ENCODE measurements around the gene TPST1.
"Not testable (repeated sequence)": the region's sequence is repeated elsewhere in the genome, so short reads cannot be mapped to it uniquely, and the experiment has no call there.

Gene TPST1

DNA sequence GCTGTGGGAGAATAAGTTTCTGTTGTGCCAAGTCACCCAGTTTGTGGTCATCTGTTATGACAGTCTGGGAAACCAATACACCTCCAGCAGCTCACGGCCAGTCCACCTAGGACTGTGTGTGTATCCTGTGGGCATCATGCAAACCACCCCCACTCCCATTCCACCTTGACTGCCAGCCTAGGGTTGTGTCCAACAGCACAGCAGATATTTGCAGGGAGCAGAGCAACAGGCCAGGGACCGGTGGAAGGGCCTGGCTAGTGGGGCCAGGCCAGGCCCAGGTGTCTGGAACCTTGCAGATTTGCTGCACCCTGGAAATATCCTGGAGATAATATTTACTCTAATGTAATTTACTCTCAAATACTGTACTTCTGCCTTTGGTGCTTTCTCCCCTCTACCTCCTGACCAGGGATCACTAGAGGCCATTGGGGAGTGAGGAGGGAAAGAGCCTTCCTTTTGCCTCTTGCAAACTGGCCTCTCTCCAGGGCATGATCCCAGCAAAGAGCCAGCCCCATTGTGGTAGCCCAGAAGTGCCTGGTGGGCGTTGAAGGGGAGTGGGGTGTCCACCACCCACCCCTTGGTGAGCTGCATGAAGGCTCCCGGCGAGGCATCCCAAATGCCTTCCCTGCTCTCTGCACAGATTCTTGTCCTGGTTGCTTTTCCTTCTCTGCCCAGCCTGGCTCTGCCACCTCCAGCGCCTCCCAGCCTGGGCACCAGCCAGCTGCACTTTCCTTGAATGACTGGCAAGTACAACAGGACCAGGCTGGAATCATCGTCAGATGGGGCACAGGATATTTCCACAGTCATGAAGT, 15.2 kb upstream of the TPST1 start:
- no peak for DNase-seq

GRCh38 chr7:66190504-66190857, 14.7 kb upstream of the TPST1 start:
- no peak for DNase-seq

GRCh38 chr7:66193146-66193725, 11.9 kb upstream of the TPST1 start:
- DNase-seq = no peak

DNA sequence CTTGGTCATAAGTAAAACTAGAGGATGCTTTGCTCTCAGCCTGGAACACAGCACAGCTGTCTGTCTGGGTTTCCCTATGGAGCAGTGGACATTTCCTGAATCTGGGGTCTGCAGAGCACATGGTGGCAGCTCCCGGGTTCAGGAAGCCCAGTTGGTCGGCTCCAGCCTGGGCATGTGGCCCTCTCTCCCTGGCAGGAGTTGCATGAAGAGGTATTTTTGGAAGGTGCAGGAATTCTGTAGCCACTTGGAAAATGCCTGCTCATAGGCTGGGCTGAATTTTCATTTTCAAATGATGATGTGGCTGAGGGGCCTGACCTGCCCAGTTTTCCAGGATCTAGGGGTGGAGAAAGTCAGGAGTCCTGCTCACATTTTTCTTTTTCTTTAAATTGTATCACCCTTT, 6.7 kb upstream of the TPST1 start:
- no peak for DNase-seq

DNA sequence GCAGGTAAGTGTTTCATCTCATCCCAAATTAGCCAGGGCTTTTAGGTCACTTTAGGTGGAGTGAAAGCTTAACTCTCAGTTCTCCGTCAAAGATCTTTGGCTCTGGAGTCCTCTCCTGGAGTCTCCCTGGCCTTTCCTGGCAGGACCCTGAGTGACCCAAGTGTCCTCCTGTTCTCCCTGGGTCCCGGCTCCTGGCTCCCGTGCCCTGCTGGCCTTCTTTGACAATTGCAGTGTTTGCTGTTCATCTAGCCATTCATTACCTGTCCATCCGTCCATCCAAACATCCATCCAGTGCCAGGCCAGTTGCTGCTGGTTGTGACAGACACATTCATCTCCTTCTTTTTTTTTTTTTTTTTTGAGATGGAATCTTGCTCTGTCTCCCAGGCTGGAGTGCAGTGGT, 6.2 kb upstream of the TPST1 start:
- DNase-seq = no peak

DNA sequence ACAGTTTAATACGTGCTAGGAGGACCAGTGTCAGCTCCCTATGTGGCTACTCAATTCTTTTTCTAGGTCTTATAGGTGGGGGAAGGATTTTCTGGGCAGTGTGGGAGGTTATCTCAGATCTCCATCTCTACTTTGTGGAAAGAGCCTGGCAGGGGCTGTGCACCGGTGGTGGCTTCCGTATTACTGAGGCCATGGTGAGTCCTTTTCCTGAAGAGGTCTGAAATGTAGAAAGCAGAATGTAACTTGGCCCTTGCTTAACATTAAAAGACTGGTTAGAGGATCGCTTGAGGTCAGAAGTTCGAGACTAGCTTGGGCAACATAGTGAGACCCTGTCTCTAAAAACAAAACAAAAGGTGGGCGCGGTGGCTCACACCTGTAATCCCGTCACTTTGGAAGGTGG, 2.7 kb upstream of the TPST1 start:
- no peak for DNase-seq

DNA sequence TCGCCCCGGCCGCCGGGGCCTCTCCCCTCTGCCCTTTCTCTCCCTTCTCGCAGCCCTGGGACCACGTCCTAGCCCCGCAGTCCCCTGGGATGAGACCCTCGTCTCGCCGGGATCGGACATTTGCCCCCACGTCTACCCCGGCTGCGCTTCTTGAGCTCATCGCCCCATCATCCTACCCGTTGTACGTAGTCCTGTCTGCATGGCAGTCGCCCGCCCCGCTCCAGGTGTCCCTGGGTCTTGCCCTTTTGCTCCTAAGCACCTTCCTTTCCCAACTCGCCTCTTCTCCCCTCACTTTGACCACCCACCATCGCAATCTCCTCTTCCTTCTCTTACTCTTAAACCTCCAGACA, 582 bp downstream of the TPST1 start:
- peak; percentile 14 for DNase-seq

DNA sequence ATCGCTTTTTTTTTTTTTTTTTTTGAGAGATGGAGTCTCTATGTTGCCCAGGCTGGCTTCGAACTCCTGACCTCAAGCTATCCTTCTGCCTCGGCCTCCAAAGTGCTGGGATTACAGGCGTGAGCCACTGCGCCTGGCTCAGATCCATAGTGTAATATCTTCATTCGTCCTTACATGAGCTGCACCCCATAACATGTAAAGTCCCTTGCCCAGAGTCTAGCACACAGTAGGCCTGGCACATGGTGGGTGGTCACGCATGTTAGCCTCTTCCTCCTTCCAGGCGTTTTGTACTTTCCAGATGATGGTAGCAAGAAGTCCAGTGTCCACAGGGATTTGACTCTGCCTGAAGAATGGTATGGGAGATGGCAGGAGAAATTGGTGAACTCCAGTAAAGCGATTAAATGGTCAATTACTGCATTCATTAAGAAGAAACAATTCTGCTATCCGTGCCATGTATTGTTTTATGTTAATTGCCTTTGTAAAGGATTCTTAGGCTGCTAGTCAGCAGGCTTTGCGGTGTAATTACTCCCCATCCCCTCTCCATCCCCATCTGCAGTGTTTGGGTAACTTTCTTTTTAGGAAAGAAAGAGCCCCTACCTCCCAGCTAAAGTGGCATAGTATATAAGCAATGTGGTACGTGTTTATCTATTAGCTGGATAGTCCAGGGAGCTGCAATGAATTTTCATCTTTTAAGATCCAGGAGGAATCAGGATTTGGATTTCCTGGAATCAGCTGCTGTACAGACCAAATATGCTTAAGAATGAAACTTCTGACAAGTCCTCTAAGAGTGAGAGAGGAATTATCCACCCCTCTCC, 1.2 kb downstream of the TPST1 start:
- DNase-seq = no peak

- DNase-seq = no peak
Measured at GRCh38 chr7:66206934-66207240, 1.8 kb downstream of the TPST1 start.

DNA sequence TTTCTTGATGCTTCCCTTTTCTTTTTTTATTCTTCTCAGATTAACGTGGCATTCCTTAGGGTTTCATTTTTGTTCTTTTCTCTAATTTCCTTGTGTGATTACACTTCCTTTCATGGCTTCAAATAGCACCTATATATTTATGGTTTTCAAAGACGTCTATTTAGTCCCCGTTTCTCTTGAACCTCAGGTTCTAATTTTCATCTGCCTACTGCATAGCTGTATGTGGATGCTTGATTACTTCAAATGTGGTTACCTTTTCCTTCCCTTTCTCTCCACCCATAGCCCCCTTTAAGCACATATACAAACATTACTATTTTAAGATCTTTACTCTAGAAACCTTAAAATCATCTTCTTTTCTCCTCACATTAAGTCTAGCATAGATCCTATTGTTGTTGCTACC, 2.4 kb downstream of the TPST1 start:
- no peak for DNase-seq

- no peak for DNase-seq
Measured at GRCh38 chr7:66211429-66211828, 6.3 kb downstream of the TPST1 start.

DNA sequence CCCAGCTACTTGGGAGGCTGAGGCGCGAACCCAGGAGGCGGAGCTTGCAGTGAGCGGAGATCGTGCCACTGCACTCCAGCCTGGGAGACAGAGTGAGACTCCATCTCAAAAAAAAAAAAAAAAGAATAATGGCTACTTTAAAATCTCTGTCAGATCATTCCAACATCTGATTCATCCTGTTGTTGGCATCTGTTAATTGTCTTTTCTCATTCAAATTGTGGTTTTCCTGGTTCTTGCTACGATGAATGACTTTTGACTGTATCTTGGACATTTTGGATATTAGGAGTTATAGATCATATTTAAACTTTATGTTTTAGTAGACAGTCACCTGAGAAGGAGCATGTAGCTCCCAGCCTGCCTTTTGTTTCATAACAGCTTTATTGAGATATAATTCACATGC, 8.5 kb downstream of the TPST1 start:
- no peak for DNase-seq

GRCh38 chr7:66216687-66217086, 11.6 kb downstream of the TPST1 start:
- no peak for DNase-seq

DNA sequence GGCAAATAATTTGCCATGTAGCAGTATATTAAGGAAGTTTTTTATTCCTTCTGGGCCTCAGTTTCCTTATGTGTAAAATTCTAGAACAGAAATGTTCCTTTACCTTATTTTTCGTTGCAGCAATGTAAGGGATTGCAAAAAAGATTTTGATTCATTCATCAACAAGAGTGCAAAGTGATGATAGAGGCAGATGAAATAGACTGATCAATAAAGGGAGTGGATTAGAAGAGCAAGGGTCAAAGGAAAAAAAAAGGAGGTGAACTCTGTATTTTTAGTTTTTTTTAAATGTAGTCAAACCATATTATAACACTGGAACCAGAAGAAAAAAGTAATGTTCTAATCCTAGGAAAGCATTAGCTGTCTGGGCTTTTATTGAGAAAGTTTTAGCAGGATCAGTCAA, 14.7 kb downstream of the TPST1 start:
- DNase-seq = no peak

- DNase-seq = no peak
Measured at GRCh38 chr7:66221442-66221841, 16.3 kb downstream of the TPST1 start.

- DNase-seq = no peak
Measured at GRCh38 chr7:66227808-66228207, 22.7 kb downstream of the TPST1 start.

- not testable (repeated sequence) for DNase-seq
Measured at GRCh38 chr7:66231326-66232216, 26.4 kb downstream of the TPST1 start.

- no peak for DNase-seq
Measured at GRCh38 chr7:66233638-66234037, 28.5 kb downstream of the TPST1 start.

- no peak for DNase-seq
Measured at GRCh38 chr7:66236713-66237303, 31.7 kb downstream of the TPST1 start.

DNA sequence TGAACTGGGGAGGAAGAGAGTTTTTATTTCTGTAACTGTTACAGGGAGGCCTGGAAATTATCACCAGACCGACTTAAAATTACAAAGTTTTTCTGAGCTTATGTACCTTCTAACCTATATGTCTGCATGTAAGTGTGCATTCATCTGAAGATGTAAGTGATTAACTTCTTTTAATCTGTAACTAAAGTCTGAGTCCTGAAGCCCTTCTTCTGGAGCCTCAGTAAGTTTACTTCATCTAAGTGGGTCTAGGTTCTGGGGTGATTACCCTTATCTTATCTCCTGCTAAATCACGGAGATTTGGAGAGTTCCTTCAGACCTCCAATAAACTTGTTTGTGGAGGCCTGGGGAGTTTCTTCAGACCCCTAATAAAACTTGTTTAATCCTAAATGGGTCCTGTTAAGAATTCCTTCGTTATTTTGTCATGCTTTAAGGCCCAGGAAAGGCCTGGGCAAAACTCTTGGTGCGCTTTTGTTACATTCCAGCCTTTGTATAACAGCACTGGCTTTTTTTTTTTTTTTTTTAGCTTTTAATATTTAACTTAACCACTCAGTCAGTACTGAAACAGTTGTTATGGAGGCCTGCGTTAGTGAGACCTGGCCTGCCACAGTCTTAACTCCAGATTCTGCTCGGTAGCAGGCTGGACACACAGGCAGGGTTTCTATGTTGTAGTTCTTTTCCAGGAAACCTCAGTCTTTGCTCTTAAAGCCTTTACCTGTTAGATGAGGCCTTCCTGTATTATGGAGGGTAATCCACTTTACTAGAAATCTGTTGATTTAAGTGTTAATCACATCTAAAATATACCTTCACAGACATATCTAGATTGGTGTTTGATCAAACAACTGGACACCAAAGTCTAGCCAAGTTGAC, 33.0 kb downstream of the TPST1 start:
- no peak for DNase-seq

DNA sequence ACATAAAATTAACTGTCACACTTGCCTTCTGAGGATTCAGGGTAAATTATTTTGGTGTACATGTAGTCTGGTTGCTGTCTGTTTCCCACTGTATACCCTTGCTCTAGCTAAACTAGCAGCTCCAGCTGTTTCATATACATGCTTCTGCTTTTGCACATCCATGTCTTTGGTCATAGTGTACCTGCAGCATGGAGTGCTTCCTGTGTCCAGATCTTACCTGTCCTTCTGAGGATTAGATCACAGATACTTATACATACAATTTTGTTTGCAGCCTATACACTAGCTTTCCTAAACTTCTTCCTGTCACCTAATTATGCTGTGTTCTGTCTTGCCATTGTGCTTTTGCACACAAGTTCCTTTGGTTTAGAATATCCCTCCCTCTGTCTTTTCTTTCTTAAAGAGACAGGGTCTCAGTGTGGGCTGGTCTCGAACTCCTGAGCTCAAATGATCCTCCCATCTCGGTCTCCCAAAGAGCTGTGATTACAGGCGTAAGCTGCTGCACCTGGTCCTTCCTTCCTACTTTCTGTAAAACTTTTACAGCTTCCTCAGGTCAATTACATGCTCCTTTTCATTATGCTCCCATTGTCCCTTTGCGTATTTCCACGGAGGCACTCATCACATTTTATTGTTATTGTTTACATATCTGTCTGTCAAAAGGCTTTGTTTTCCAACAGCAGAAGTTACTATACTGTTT, 33.8 kb downstream of the TPST1 start:
- no peak for DNase-seq
